SIG-M5 (cell line): ENCODE measurements around the gene HAPSTR1.
A peak's percentile ranks its signal among the peaks of the same experiment; 100 is the strongest.
"Not testable (repeated sequence)": the region's sequence is repeated elsewhere in the genome, so short reads cannot be mapped to it uniquely, and the experiment has no call there.

Experiments used
- DNase-seq: peaks from one replicate; lab custom pipeline; 2025; lab: John Stamatoyannopoulos, UW

The HAPSTR1 gene

GRCh38 chr16:9090960-9091866 is at the start of gene HAPSTR1:
Gene HAPSTR1, plus strand, starts transcription at chr16:9091644. Its CDS starts 401 bp downstream, at chr16:9092045.
- DNase-seq = peak; percentile 94

GRCh38 chr16:9042533-9042932 is 48.9 kb upstream of the HAPSTR1 start:
- DNase-seq = no peak

- DNase-seq = no peak
Measured at GRCh38 chr16:9042964-9043680, 48.3 kb upstream of the HAPSTR1 start.

GRCh38 chr16:9045562-9045961 is 45.9 kb upstream of the HAPSTR1 start:
- not testable (repeated sequence) for DNase-seq

- no peak for DNase-seq
Measured at GRCh38 chr16:9046667-9047055, 44.8 kb upstream of the HAPSTR1 start.

- peak; percentile 55 for DNase-seq
Measured at GRCh38 chr16:9047689-9048301, 43.6 kb upstream of the HAPSTR1 start.

- DNase-seq = no peak
Measured at GRCh38 chr16:9048302-9048700, 43.1 kb upstream of the HAPSTR1 start.

- no peak for DNase-seq
Measured at GRCh38 chr16:9049241-9049640, 42.2 kb upstream of the HAPSTR1 start.

GRCh38 chr16:9050102-9050830 is 41.2 kb upstream of the HAPSTR1 start:
- no peak for DNase-seq

- DNase-seq = no peak
Measured at GRCh38 chr16:9053006-9053601, 38.3 kb upstream of the HAPSTR1 start.

GRCh38 chr16:9054460-9054859 is 37.0 kb upstream of the HAPSTR1 start:
- no peak for DNase-seq

- no peak for DNase-seq
Measured at GRCh38 chr16:9055115-9055514, 36.3 kb upstream of the HAPSTR1 start.

GRCh38 chr16:9055661-9056060 is 35.8 kb upstream of the HAPSTR1 start:
- DNase-seq = no peak

- DNase-seq = no peak
Measured at GRCh38 chr16:9056061-9056460, 35.4 kb upstream of the HAPSTR1 start.

GRCh38 chr16:9058211-9058610 is 33.2 kb upstream of the HAPSTR1 start:
- no peak for DNase-seq

GRCh38 chr16:9060225-9060624 is 31.2 kb upstream of the HAPSTR1 start:
- no peak for DNase-seq

- DNase-seq = no peak
Measured at GRCh38 chr16:9061358-9061813, 30.1 kb upstream of the HAPSTR1 start.

GRCh38 chr16:9062301-9062700 is 29.1 kb upstream of the HAPSTR1 start:
- DNase-seq = no peak

GRCh38 chr16:9065077-9065476 is 26.4 kb upstream of the HAPSTR1 start:
- no peak for DNase-seq

GRCh38 chr16:9068886-9069285 is 22.6 kb upstream of the HAPSTR1 start:
- DNase-seq = no peak

- no peak for DNase-seq
Measured at GRCh38 chr16:9070254-9070653, 21.2 kb upstream of the HAPSTR1 start.

- DNase-seq = no peak
Measured at GRCh38 chr16:9071377-9071776, 20.1 kb upstream of the HAPSTR1 start.
